Loucy (cell line): ENCODE data around the gene ASB2.

ENCODE experiments used
- H2AFZ ChIP-seq: fragments of 200-600 bp; sonication (generic); 2 replicates; pipeline ENCODE4 v1.6.0; 2016; ENCODE audit warnings: antibody characterized with exemption, mild to moderate bottlenecking, low read length, moderate library complexity
- H3F3A ChIP-seq: fragments of 200-600 bp; 2 replicates; pipeline ENCODE4 v1.6.0; 2016; ENCODE audit warnings: antibody characterized with exemption, low read depth, mild to moderate bottlenecking
- H3K27me3 ChIP-seq: fragments of 200-600 bp; sonication (generic); 2 replicates; pipeline ENCODE4 v1.6.1; 2014; ENCODE audit warnings: low read length, mild to moderate bottlenecking; ENCODE audit not compliant: insufficient read depth, poor library complexity, severe bottlenecking
- H3K36me3 ChIP-seq: fragments of 200-600 bp; sonication (generic); 2 replicates; pipeline ENCODE4 v1.6.1; 2016; ENCODE audit warnings: low read length; ENCODE audit not compliant: insufficient read depth
- H3K4me1 ChIP-seq: fragments of 200-600 bp; sonication (generic); 2 replicates; pipeline ENCODE4 v1.5.1; 2014; ENCODE audit warnings: low read length, mild to moderate bottlenecking; ENCODE audit not compliant: insufficient read depth, poor library complexity, severe bottlenecking
- H3K4me2 ChIP-seq: fragments of 200-600 bp; sonication (generic); 2 replicates; pipeline ENCODE4 v1.6.0; 2014; ENCODE audit warnings: antibody characterized with exemption, low read length, low read depth, mild to moderate bottlenecking; ENCODE audit not compliant: poor library complexity, severe bottlenecking
- H3K4me3 ChIP-seq: fragments of 200-600 bp; sonication (generic); 2 replicates; pipeline ENCODE4 v1.5.1; 2014; ENCODE audit warnings: low read length, mild to moderate bottlenecking, mixed read lengths; ENCODE audit not compliant: poor library complexity, severe bottlenecking
- H3K79me2 ChIP-seq: fragments of 200-600 bp; sonication (generic); 2 replicates; pipeline ENCODE4 v1.6.1; 2014; ENCODE audit warnings: low read length; ENCODE audit not compliant: insufficient read depth
- H3K9ac ChIP-seq: fragments of 200-600 bp; sonication (generic); 2 replicates; pipeline ENCODE4 v1.6.0; 2014; ENCODE audit warnings: mild to moderate bottlenecking, low read depth, low read length, moderate library complexity; ENCODE audit not compliant: poor library complexity, severe bottlenecking
- H3K9me2 ChIP-seq: fragments of 200-600 bp; sonication (generic); replicated peaks from 2 replicates; pipeline ENCODE4 v1.6.1; 2016; ENCODE audit warnings: low read depth, low read length, mixed read lengths
- H3K9me3 ChIP-seq: fragments of 200-600 bp; sonication (generic); 2 replicates; pipeline ENCODE4 v1.6.1; 2014; ENCODE audit warnings: mild to moderate bottlenecking, antibody characterized with exemption, low read length, low read depth; ENCODE audit not compliant: insufficient read depth
- H4K20me1 ChIP-seq: fragments of 200-600 bp; sonication (generic); 2 replicates; pipeline ENCODE4 v1.6.0; 2014; ENCODE audit warnings: antibody characterized with exemption, low read length, mild to moderate bottlenecking; ENCODE audit not compliant: insufficient read depth, poor library complexity, severe bottlenecking
- EZH2phosphoT487 ChIP-seq: fragments of 200-600 bp; IDR thresholded peaks from 2 replicates; pipeline ENCODE4 v1.6.1; 2018; ENCODE audit warnings: antibody characterized with exemption, mild to moderate bottlenecking, moderate library complexity, borderline replicate concordance
- TF ChIP-seq, protein P1 (sequence below): fragments of 200-600 bp; sonication (generic); conservative IDR thresholded peaks from 2 replicates; pipeline ENCODE4 v1.5.1; 2014; ENCODE audit warnings: mild to moderate bottlenecking, antibody characterized with exemption, low read length

Gene ASB2

DNA sequence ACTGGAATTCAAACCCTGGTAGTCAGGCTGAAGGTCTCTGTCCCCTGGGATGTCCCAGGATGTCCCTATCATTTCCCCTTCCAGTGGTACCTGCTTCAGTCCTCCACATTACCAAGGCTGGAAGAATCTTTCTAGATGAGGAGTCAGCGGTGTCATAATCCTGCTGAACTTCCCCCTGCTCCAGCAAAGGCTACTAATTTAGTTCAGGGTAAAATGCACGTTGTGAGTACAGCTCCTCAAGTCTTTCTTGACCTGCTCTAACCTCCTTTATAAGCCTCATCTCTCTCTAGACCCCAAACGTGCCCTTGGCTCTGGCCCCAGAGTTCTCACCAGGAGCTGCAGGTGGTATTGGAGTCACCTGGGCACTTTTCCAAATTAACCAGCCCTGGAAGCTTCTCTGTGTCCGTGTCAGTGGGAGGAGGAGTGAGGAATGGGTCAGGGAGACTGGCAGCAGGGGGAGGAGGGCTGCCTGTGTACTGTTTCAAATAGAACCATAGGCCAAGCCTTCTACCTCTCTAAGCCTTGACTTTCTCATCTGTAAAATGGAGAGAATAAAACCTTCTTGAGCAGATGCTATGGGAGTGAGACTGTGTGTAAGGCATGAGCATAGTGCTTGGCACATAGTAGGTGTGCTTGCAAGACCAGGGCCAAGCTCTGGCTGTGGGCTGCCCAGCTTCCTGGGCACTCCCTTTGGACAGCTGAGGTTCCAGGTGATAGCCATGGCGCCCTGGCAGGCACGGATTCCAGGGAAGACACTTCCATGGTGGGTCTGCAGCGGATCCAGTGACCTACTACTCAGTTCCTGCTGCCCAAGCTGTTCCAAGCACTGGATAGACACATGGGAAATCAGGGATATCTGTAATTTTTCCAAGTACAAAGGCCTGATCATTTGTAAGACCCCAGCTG lies 24.5 kb downstream of the ASB2 start:
- H3K9me2 ChIP-seq, result no peaks in the 10 kb centered on the region
- no peaks in the 10 kb centered on the region for H3K79me2 ChIP-seq
- no peaks in the 10 kb centered on the region for H3F3A ChIP-seq
- no peaks in the 10 kb centered on the region for H3K36me3 ChIP-seq
- no peaks in the 10 kb centered on the region for H3K9me3 ChIP-seq
- H3K4me3 ChIP-seq, result no peak overlapping the region
- peaks cover 45% of the 10 kb centered on the region for H3K4me1 ChIP-seq
- TF ChIP-seq EZH2phosphoT487, result no peak
- TF ChIP-seq, protein P1, sequence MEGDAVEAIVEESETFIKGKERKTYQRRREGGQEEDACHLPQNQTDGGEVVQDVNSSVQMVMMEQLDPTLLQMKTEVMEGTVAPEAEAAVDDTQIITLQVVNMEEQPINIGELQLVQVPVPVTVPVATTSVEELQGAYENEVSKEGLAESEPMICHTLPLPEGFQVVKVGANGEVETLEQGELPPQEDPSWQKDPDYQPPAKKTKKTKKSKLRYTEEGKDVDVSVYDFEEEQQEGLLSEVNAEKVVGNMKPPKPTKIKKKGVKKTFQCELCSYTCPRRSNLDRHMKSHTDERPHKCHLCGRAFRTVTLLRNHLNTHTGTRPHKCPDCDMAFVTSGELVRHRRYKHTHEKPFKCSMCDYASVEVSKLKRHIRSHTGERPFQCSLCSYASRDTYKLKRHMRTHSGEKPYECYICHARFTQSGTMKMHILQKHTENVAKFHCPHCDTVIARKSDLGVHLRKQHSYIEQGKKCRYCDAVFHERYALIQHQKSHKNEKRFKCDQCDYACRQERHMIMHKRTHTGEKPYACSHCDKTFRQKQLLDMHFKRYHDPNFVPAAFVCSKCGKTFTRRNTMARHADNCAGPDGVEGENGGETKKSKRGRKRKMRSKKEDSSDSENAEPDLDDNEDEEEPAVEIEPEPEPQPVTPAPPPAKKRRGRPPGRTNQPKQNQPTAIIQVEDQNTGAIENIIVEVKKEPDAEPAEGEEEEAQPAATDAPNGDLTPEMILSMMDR, result no peak
- no peak overlapping the region for H2AFZ ChIP-seq
- H4K20me1 ChIP-seq, result no peaks in the 10 kb centered on the region
- no peak overlapping the region for H3K9ac ChIP-seq
- H3K4me2 ChIP-seq, result no peak overlapping the region
- H3K27me3 ChIP-seq, result no peaks in the 10 kb centered on the region

DNA sequence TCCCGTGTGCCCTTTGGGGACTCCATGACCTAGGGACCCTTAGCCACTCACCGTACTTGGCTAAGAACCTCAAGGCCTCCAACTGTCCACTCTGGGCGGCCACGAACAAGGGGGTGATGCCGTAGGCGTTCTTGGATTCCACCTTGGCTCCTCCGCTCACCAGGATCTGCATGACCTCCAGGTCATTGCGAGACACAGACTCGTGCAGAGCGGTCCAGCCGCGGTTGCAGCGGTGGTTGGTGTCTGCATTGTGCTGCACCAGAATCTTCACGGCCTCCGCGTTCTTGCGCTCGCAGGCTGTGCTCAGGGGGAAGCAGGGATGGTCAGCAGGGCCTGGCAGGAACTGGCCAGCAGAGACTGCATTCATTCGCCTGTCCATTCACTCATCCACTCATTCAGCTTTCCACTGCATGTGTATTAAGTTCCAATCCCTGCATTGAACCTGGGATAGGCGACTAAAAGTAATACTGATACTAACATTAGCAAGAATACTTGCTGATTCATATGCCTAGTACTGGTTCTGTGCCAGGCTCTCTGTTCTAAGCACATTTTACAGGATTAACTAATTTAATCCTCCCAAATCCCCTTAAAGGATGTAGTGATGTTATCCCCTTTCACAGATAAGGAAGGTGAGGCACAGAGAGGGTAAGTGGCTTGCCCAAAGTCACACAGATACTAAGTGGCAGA lies 25.3 kb downstream of the ASB2 start:
- Histone ChIP-seq H3K4me2 (no peak overlapping the region), H3K79me2 (no peaks in the 10 kb centered on the region), H3K9ac (no peak overlapping the region), H3K4me1 (peaks cover 37% of the 10 kb centered on the region), H3K4me3 (no peak overlapping the region), H3K9me2 (no peaks in the 10 kb centered on the region), H3K27me3 (no peaks in the 10 kb centered on the region), H3K36me3 (no peaks in the 10 kb centered on the region), H2AFZ (no peak overlapping the region), H3F3A (no peaks in the 10 kb centered on the region), H3K9me3 (no peaks in the 10 kb centered on the region), H4K20me1 (no peaks in the 10 kb centered on the region)
- TF ChIP-seq EZH2phosphoT487, result no peak
- TF ChIP-seq, protein P1, result no peak

DNA sequence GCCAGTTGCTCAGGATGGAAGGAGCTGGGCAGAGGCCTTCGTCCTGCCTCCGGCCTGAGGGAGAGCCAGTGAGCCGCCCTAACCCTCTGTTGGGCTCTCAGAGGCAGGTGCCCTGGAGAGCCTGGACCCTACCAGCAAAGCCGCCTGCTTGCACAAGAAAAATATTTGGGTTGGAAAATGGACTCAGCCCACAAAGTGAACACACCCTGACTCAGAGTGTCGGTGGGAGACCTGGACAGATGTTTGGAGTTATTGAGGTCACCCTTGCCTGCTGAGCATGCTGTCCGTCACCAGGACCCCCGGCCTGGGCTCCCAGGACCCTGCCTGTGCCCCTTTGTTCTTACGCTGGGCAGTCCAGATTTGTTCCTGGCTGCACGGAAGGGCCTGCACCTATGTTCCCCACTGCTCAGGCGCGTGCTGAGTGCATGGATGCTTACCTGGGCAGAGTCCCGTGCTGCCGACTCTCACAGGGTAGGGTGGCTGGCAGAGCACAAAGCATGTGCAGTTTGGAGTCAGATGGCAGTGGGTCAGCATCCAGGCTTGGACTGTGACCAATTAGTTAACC lies 26.8 kb downstream of the ASB2 start:
- Histone ChIP-seq H3K4me3 (no peak overlapping the region), H3K4me2 (no peak overlapping the region), H3F3A (no peaks in the 10 kb centered on the region), H4K20me1 (no peaks in the 10 kb centered on the region), H3K79me2 (no peaks in the 10 kb centered on the region), H3K4me1 (peaks cover 22% of the 10 kb centered on the region), H3K9me2 (no peaks in the 10 kb centered on the region), H2AFZ (no peak overlapping the region), H3K27me3 (no peaks in the 10 kb centered on the region), H3K9me3 (no peaks in the 10 kb centered on the region), H3K9ac (no peak overlapping the region), H3K36me3 (no peaks in the 10 kb centered on the region)
- TF ChIP-seq EZH2phosphoT487, result no peak
- TF ChIP-seq, protein P1, result no peak
